CD4-positive, alpha-beta T cell treated with Interleukin-10 for 1 hour (primary cell): ENCODE data around the gene CDC45.

Experiments
- DNase-seq: peaks from one replicate; pipeline ENCODE4 v3.0.0-alpha.2; 2020

The CDC45 gene

GRCh38 chr22:19567157-19568009 lies 87.7 kb downstream of the CDC45 start:
- DNase-seq = no peak

DNA sequence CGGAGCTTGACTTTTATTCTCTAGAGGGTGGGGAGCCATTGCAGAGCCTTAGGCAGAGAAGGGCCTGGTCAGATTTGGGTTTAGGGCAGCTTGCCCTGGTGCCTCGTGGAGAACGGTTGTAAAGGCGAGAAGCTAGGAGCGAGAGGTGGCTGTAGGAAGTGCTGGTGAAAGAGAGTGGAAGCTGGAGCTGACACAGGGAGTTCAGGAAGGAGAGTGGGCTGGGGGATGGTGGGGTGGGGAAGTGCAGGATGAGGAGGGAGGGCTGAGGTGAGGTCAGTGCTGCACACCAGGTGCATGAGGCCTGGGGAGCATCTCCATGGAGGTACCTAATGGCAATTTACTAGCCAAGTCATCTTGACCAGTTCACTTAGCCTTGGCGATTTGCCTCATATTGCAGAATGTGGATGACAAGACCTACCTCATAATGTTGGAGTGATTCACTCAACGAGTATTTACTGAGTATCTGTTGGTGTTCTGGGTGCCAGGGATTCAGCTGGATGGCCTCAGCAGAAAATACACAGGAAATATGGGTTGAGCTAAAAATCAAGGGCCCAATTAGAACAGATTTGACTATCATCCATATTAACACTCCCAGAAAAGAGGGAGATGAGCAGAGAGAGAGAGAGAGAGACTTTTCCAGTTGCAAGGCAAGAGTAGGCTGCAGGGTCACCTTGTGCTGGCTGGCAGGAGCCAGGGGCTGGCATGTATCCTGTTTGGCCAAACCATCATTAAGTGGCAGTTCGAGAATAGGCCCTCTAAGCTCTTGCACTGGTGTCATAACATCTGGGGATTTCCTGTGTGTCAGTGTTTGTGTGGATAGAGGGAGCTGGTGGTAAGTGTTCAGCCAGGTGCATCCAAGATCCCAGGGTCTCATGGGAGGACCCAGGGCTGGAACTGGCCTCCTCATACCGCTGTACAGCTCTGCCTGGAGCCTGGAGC lies 88.9 kb downstream of the CDC45 start:
- no peak for DNase-seq

DNA sequence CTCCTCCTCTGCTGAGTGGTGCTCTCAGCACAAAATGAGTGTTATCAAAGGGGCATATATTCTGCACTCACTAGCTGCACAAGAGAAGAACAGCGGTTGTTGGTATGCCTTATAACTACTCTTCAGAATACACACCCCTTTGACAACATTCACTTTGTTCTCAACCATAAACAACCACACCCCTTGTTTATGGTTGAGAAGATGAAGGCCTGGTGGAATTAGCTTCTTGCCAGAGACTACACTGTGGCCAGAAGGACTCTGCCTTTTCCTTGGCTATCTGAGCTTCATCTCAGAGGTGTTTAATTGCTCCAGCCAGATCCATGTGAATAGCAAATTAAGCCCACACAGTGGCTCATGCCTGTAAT lies 89.5 kb downstream of the CDC45 start:
- DNase-seq = no peak

DNA sequence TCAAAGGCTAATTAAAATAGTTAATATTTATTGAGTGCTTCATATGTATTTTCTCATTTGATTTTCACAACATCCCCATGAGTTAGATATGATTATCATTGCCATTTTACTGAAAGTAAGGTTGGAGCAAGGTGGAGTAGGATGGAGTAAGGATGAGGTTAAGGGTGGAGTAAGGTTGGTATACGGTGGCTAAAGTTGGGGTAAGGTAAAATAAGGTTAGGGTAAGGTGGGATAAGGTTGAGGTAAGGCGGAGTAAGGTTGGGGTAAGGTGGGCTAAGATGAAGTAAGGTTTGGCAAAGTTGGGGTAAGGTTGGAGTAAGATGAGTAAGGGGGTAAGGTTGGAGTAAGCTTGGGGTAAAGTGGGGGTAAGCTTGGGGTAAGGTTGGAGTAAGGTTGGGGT lies 90.3 kb downstream of the CDC45 start:
- DNase-seq = no peak
